Measurements from ENCODE around the gene ESF1. TPM values are rescaled to one million over a fixed set of nuclear protein-coding genes. Genes with fewer than 3 reads are reported as not detected.

Gene ESF1
- polyA plus RNA-seq, 2 of the 4 experiments (the other 2 are of a cell fraction), result 30.5 to 34.8 TPM

DNA sequence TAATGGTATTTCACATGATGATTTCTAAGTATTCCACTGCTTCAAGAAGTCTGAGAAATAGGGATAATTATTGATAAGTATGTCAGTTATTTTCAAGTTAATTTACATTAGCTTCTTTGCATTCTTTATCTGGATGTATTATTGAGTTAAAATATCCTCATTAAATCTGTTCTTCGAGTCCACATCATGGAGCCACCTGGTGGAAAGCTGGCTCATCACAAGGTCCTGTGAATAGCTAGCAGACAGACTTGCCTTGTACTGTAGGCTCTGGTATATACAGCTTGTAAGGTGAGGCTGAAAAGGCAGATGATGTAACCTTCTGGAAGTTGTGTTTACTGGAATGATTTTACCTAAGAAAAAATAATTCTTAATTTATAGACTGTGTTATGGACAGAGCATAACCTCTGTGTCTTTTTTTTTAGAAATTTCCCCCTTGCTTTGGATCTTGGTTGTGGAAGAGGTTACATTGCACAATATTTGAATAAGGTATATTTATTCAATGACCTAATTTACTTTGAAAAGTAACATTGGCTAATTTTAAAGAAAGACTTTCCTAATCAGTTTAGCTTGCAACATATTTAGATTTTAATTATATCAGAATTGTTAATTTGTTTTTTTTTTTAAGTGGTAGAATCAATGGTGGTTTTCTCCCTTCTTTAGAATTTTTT is 3.6 kb upstream of the ESF1 start:
- peak; percentile 94 for FAIRE-seq

More for the DNA sequence above, 3.6 kb upstream of the ESF1 start:
- ATAC-seq (peak; percentile 70 to 73; a peak in 5 of 6 replicates), DNase-seq (ENCODE audit: low read depth in 1 of 2, low spot score in 1 of 2) (peak; percentile 83)
- POLR2A ChIA-PET, result interaction anchor here (0.7 kb wide), 1 partner anchor 448 kb away, joined by 3 read pairs; no protein-coding TSS in a partner anchor
- Histone ChIP-seq H3K27ac (no peak overlapping the region), H3K4me3 (no peak overlapping the region), H3K4me1 (peaks cover 27% of the 10 kb centered on the region), H3K9me3 (no peaks in the 10 kb centered on the region), H3K4me2 (peak overlapping the region; percentile 23; the same call in 2 of the 3 replicates)
- TF ChIP-seq KDM5A (IDR thresholded peaks at IDR 0.05), result no peak
- no peak for TF ChIP-seq PHF8 (IDR thresholded peaks at IDR 0.05; ENCODE audit: borderline replicate concordance, low read depth)
- no peak for TF ChIP-seq BHLHE40 (IDR thresholded peaks at IDR 0.05; ENCODE audit: low read depth, low read length)
- no peak for TF ChIP-seq NFE2L2 (conservative IDR thresholded peaks at IDR 0.05; ENCODE audit: low read length)
- TF ChIP-seq CBX8 (IDR thresholded peaks at IDR 0.05), result no peak
- TF ChIP-seq, protein P1, sequence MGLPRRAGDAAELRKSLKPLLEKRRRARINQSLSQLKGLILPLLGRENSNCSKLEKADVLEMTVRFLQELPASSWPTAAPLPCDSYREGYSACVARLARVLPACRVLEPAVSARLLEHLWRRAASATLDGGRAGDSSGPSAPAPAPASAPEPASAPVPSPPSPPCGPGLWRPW (IDR thresholded peaks at IDR 0.05), result no peak
- TF ChIP-seq ZC3H11A (IDR thresholded peaks at IDR 0.05), result no peak
- peak; percentile 60; the same call in 2 of the 3 replicates for TF ChIP-seq SMC3 (IDR thresholded peaks at IDR 0.05)
- TF ChIP-seq CEBPB (IDR thresholded peaks at IDR 0.05), result peak in 1 of 2 experiments; percentile 68; a peak in 1 of 4 replicates
- TF ChIP-seq HOXA7 (CRISPR knock-in tag; IDR thresholded peaks at IDR 0.05), result no peak
- TF ChIP-seq, protein P2, sequence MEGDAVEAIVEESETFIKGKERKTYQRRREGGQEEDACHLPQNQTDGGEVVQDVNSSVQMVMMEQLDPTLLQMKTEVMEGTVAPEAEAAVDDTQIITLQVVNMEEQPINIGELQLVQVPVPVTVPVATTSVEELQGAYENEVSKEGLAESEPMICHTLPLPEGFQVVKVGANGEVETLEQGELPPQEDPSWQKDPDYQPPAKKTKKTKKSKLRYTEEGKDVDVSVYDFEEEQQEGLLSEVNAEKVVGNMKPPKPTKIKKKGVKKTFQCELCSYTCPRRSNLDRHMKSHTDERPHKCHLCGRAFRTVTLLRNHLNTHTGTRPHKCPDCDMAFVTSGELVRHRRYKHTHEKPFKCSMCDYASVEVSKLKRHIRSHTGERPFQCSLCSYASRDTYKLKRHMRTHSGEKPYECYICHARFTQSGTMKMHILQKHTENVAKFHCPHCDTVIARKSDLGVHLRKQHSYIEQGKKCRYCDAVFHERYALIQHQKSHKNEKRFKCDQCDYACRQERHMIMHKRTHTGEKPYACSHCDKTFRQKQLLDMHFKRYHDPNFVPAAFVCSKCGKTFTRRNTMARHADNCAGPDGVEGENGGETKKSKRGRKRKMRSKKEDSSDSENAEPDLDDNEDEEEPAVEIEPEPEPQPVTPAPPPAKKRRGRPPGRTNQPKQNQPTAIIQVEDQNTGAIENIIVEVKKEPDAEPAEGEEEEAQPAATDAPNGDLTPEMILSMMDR (IDR thresholded peaks at IDR 0.05), result peak; percentile 69
- no peak for TF ChIP-seq SREBF2 (IDR thresholded peaks at IDR 0.05)
- no peak for TF ChIP-seq POLR2AphosphoS2 (conservative IDR thresholded peaks at IDR 0.05; ENCODE audit: low read length)
- TF ChIP-seq, protein P3, sequence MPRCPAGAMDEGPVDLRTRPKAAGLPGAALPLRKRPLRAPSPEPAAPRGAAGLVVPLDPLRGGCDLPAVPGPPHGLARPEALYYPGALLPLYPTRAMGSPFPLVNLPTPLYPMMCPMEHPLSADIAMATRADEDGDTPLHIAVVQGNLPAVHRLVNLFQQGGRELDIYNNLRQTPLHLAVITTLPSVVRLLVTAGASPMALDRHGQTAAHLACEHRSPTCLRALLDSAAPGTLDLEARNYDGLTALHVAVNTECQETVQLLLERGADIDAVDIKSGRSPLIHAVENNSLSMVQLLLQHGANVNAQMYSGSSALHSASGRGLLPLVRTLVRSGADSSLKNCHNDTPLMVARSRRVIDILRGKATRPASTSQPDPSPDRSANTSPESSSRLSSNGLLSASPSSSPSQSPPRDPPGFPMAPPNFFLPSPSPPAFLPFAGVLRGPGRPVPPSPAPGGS (IDR thresholded peaks at IDR 0.05), result no peak
- TF ChIP-seq GATA3 (IDR thresholded peaks at IDR 0.05; ENCODE audit: borderline replicate concordance), result no peak
- TF ChIP-seq HDAC2 (IDR thresholded peaks at IDR 0.05), result no peak
- TF ChIP-seq RCOR1 (IDR thresholded peaks at IDR 0.05; ENCODE audit: low read depth, low read length), result no peak
- TF ChIP-seq, protein P4, sequence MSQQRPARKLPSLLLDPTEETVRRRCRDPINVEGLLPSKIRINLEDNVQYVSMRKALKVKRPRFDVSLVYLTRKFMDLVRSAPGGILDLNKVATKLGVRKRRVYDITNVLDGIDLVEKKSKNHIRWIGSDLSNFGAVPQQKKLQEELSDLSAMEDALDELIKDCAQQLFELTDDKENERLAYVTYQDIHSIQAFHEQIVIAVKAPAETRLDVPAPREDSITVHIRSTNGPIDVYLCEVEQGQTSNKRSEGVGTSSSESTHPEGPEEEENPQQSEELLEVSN (IDR thresholded peaks at IDR 0.05; ENCODE audit: borderline replicate concordance, low read depth), result no peak
- no peak for TF ChIP-seq JUNB (IDR thresholded peaks at IDR 0.05)
- TF ChIP-seq, protein P5, sequence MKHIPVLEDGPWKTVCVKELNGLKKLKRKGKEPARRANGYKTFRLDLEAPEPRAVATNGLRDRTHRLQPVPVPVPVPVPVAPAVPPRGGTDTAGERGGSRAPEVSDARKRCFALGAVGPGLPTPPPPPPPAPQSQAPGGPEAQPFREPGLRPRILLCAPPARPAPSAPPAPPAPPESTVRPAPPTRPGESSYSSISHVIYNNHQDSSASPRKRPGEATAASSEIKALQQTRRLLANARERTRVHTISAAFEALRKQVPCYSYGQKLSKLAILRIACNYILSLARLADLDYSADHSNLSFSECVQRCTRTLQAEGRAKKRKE (CRISPR knock-in tag; IDR thresholded peaks at IDR 0.05; ENCODE audit: low read depth), result no peak
- no peak for TF ChIP-seq CHD2 (IDR thresholded peaks at IDR 0.05; ENCODE audit: low read length, partially characterized antibody)
- TF ChIP-seq, protein P6, sequence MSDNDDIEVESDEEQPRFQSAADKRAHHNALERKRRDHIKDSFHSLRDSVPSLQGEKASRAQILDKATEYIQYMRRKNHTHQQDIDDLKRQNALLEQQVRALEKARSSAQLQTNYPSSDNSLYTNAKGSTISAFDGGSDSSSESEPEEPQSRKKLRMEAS (IDR thresholded peaks at IDR 0.05), result no peak
- TF ChIP-seq RAD21 (conservative IDR thresholded peaks at IDR 0.05 in 1 of 2, IDR thresholded peaks at IDR 0.05 in 1 of 2), result peak; percentile 33 to 47; a peak in 4 of 5 replicates
- TF ChIP-seq HOXB5 (CRISPR knock-in tag; IDR thresholded peaks at IDR 0.05), result no peak
- no peak for TF ChIP-seq MAZ (IDR thresholded peaks at IDR 0.05; ENCODE audit: borderline replicate concordance, low read depth, low read length)
- TF ChIP-seq, protein P7, sequence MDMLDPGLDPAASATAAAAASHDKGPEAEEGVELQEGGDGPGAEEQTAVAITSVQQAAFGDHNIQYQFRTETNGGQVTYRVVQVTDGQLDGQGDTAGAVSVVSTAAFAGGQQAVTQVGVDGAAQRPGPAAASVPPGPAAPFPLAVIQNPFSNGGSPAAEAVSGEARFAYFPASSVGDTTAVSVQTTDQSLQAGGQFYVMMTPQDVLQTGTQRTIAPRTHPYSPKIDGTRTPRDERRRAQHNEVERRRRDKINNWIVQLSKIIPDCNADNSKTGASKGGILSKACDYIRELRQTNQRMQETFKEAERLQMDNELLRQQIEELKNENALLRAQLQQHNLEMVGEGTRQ (IDR thresholded peaks at IDR 0.05), result no peak
- TF ChIP-seq CHD4 (IDR thresholded peaks at IDR 0.05; ENCODE audit: borderline replicate concordance), result no peak
- no peak for TF ChIP-seq TFCP2L1 (CRISPR knock-in tag; IDR thresholded peaks at IDR 0.05)
- TF ChIP-seq MYC (IDR thresholded peaks at IDR 0.05; ENCODE audit: borderline replicate concordance, low read length), result no peak
- no peak for TF ChIP-seq HOXB13 (CRISPR knock-in tag; IDR thresholded peaks at IDR 0.05; ENCODE audit: low read depth)
- TF ChIP-seq ZSCAN20 (CRISPR knock-in tag; IDR thresholded peaks at IDR 0.05), result no peak
- TF ChIP-seq CBX2 (IDR thresholded peaks at IDR 0.05; ENCODE audit: borderline replicate concordance, low read depth), result no peak
- no peak for TF ChIP-seq FOXS1 (CRISPR knock-in tag; IDR thresholded peaks at IDR 0.05)
- 5% methylated on average over 1 of the region's 1 CpG for WGBS (ENCODE audit: missing lambda C conversion rate)
- CTCF ChIA-PET, result interaction anchor here (0.6 to 2.5 kb wide), 18 partner anchors 8 to 862 kb away, joined by 3 to 17 read pairs (median 4); no protein-coding TSS in a partner anchor

All from A549 (cell line).